ENCODE measurements around the gene TAPBPL. TPM values are rescaled to one million over a fixed set of nuclear protein-coding genes. Genes with fewer than 3 reads are reported as not detected.
"Not testable (repeated sequence)": the region's sequence is repeated elsewhere in the genome, so short reads cannot be mapped to it uniquely, and the experiment has no call there.

The TAPBPL gene
- total RNA-seq, 1 experiment from 2014 or later: 2.2 TPM

GRCh38 chr12:6469092-6469491 is 17.2 kb downstream of the TAPBPL start:
- Histone ChIP-seq H3K27me3 (no peaks in the 10 kb centered on the region), H3K36me3 (peaks cover 19% of the 10 kb centered on the region), H3K4me3 (peak overlapping the region; percentile 85), H3K9me3 (no peaks in the 10 kb centered on the region; the same call in 1 of the 2 replicates)
- DNase-seq: no peak

GRCh38 chr12:6469609-6470374 is 17.9 kb downstream of the TAPBPL start:
- Histone ChIP-seq H3K4me3 (peak overlapping the region; percentile 85), H3K9me3 (no peaks in the 10 kb centered on the region; the same call in 1 of the 2 replicates), H3K36me3 (peaks cover 12% of the 10 kb centered on the region), H3K27me3 (no peaks in the 10 kb centered on the region)
- DNase-seq: no peak

- DNase-seq: peak; percentile 99
- peak within 1 kb of the TSS; percentile 85 for H3K4me3 ChIP-seq
- no peaks in the 10 kb centered on the region for H3K27me3 ChIP-seq
- H3K36me3 ChIP-seq: peaks cover 9% of the 10 kb centered on the region
- H3K9me3 ChIP-seq: no peaks in the 10 kb centered on the region; the same call in 1 of the 2 replicates
Measured at GRCh38 chr12:6470375-6471163, 18.7 kb downstream of the TAPBPL start, which contains the start of gene VAMP1. TSS of gene VAMP1 (minus strand) at chr12:6470677. CDS start at chr12:6470531, 146 bp downstream.

GRCh38 chr12:6471989-6472360 is 20.1 kb downstream of the TAPBPL start:
- no peak overlapping the region for H3K4me3 ChIP-seq
- H3K36me3 ChIP-seq: peaks cover 2% of the 10 kb centered on the region; the same call in 1 of the 2 replicates
- peak; percentile 58 for DNase-seq
- no peaks in the 10 kb centered on the region; the same call in 1 of the 2 replicates for H3K9me3 ChIP-seq
- no peaks in the 10 kb centered on the region for H3K27me3 ChIP-seq

- Histone ChIP-seq H3K9me3 (no peaks in the 10 kb centered on the region; the same call in 1 of the 2 replicates), H3K4me3 (no peak overlapping the region), H3K27me3 (no peaks in the 10 kb centered on the region), H3K36me3 (peaks cover 2% of the 10 kb centered on the region; the same call in 1 of the 2 replicates)
- no peak for DNase-seq
Measured at GRCh38 chr12:6472491-6472890, 20.6 kb downstream of the TAPBPL start.

GRCh38 chr12:6475233-6475975 is 23.6 kb downstream of the TAPBPL start:
- H3K36me3 ChIP-seq, H3K27me3 ChIP-seq, H3K9me3 ChIP-seq, H3K4me3 ChIP-seq, DNase-seq: not testable (repeated sequence)

GRCh38 chr12:6476489-6476888 is 24.6 kb downstream of the TAPBPL start:
- Histone ChIP-seq H3K9me3 (no peaks in the 10 kb centered on the region), H3K4me3 (no peak overlapping the region), H3K27me3 (no peaks in the 10 kb centered on the region), H3K36me3 (no peaks in the 10 kb centered on the region)
- no peak for DNase-seq

GRCh38 chr12:6477601-6478377 is 25.9 kb downstream of the TAPBPL start:
- not testable (repeated sequence) for H3K4me3 ChIP-seq, H3K36me3 ChIP-seq, DNase-seq, H3K9me3 ChIP-seq, H3K27me3 ChIP-seq

GRCh38 chr12:6478416-6478815 is 26.6 kb downstream of the TAPBPL start:
- Histone ChIP-seq H3K9me3 (no peaks in the 10 kb centered on the region), H3K36me3 (no peaks in the 10 kb centered on the region), H3K27me3 (no peaks in the 10 kb centered on the region), H3K4me3 (no peak overlapping the region)
- DNase-seq: no peak

- Histone ChIP-seq H3K9me3 (no peaks in the 10 kb centered on the region), H3K4me3 (no peak overlapping the region), H3K27me3 (no peaks in the 10 kb centered on the region), H3K36me3 (peaks cover 13% of the 10 kb centered on the region)
- DNase-seq: no peak
Measured at GRCh38 chr12:6488240-6488639, 36.4 kb downstream of the TAPBPL start.

GRCh38 chr12:6489449-6489848 is 37.6 kb downstream of the TAPBPL start:
- H3K9me3 ChIP-seq: no peaks in the 10 kb centered on the region
- no peak overlapping the region for H3K4me3 ChIP-seq
- DNase-seq: no peak
- H3K36me3 ChIP-seq: peaks cover 13% of the 10 kb centered on the region
- no peaks in the 10 kb centered on the region for H3K27me3 ChIP-seq

GRCh38 chr12:6490673-6491072 is 38.8 kb downstream of the TAPBPL start:
- not testable (repeated sequence) for H3K9me3 ChIP-seq, H3K4me3 ChIP-seq
- peaks cover 23% of the 10 kb centered on the region for H3K36me3 ChIP-seq

GRCh38 chr12:6492838-6493496 is 41.1 kb downstream of the TAPBPL start, which contains the start of gene MRPL51:
TSS of gene MRPL51 (minus strand) at chr12:6493262. CDS start at chr12:6493136, 126 bp downstream.
- Histone ChIP-seq H3K27me3 (no peaks in the 10 kb centered on the region), H3K4me3 (peak within 1 kb of the TSS; percentile 75), H3K36me3 (peaks cover 45% of the 10 kb centered on the region), H3K9me3 (no peaks in the 10 kb centered on the region)
- peak; percentile 95 for DNase-seq

More at GRCh38 chr12:6490673-6491072, 38.8 kb downstream of the TAPBPL start:
- H3K27me3 ChIP-seq, DNase-seq: not testable (repeated sequence)

GRCh38 chr12:6493497-6494257 is 41.8 kb downstream of the TAPBPL start, which contains the start of gene NCAPD2:
TSS of gene NCAPD2 (plus strand) at chr12:6494102. CDS start at chr12:6495099, 997 bp downstream.
- DNase-seq: peak; percentile 98
- Histone ChIP-seq H3K36me3 (peaks cover 52% of the 10 kb centered on the region), H3K27me3 (no peaks in the 10 kb centered on the region), H3K9me3 (no peaks in the 10 kb centered on the region), H3K4me3 (peak within 1 kb of the TSS; percentile 75)

GRCh38 chr12:6494258-6494743 is 42.5 kb downstream of the TAPBPL start:
- peak overlapping the region; percentile 75 for H3K4me3 ChIP-seq
- H3K36me3 ChIP-seq: peaks cover 58% of the 10 kb centered on the region
- H3K9me3 ChIP-seq: no peaks in the 10 kb centered on the region
- no peaks in the 10 kb centered on the region for H3K27me3 ChIP-seq
- no peak for DNase-seq
